GM12878 (cell line): ENCODE results near the gene HOXB6. TPM values are rescaled to one million over a fixed set of nuclear protein-coding genes. Genes with fewer than 3 reads are reported as not detected.

ENCODE experiments used
- ATAC-seq: fragments of 200-7000 bp; cut with Tn5 transposase; 3 replicates; pipeline ENCODE4 v1.9.1; 2020; ENCODE audit warnings: mild to moderate bottlenecking, moderate library complexity
- BruUV-seq: library from RNA; stranded (reverse); fragments of 400-500 nt; replicated peaks from 2 replicates; lab custom pipeline; 2021; lab: Mats Ljungman, UMichigan
- CTCF ChIA-PET: fragments of 300-600 bp; sonication (Branson Sonifier 250); formaldehyde crosslinking; extraction: SDS; loops from one replicate; lab custom pipeline; 2021; ENCODE audit warnings: inconsistent platforms; lab: Yijun Ruan, JAX
- POLR2A ChIA-PET: fragments of 350-600 bp; formaldehyde crosslinking; extraction: SDS; loops from one replicate; lab custom pipeline; 2021; ENCODE audit warnings: inconsistent platforms; lab: Charles Lee
- RAD21 ChIA-PET: fragments of 300-600 bp; sonication (Branson Sonifier 250); formaldehyde crosslinking; loops from one replicate; lab custom pipeline; 2023; ENCODE audit warnings: antibody characterized with exemption; ENCODE audit not compliant: unreplicated experiment; lab: Charles Lee
- SMC1A ChIA-PET: fragments of 300-600 bp; sonication (Branson Sonifier 250); formaldehyde crosslinking; loops from one replicate; lab custom pipeline; 2023; ENCODE audit not compliant: unreplicated experiment, uncharacterized antibody; lab: Charles Lee
- DNase-seq: peaks from one replicate; pipeline ENCODE4 v3.0.0-alpha.2; 2011; ENCODE audit warnings: low read depth, low spot score
- FAIRE-seq: peaks from 3 replicates; lab custom pipeline; 2011; peaks lifted over from hg19 to GRCh38; lab: Jason Lieb, UNC
- H2AFZ ChIP-seq: 2 replicates; pipeline ENCODE4 v1.6.0; 2011; ENCODE audit warnings: low read depth, low read length, control low read depth; ENCODE audit not compliant: control insufficient read depth
- H3K27ac ChIP-seq: 2 replicates; pipeline ENCODE4 v1.5.1; 2011; ENCODE audit warnings: control low read depth; ENCODE audit not compliant: control insufficient read depth, insufficient read depth
- H3K27me3 ChIP-seq, 2 experiments: replicated peaks in 1 of 2; 2 replicates each; pipeline versions ENCODE4 v1.6.0 to v1.6.1; 2011; ENCODE audit warnings: low read length in 1 of 2; ENCODE audit not compliant: control insufficient read depth in 2 of 2, insufficient read depth in 2 of 2
- H3K36me3 ChIP-seq, 2 experiments: 2 replicates each; pipeline ENCODE4 v1.5.1; 2011; ENCODE audit warnings: low read length in 1 of 2; ENCODE audit not compliant: control insufficient read depth in 2 of 2, insufficient read depth in 2 of 2
- H3K4me1 ChIP-seq: 2 replicates; pipeline ENCODE4 v1.6.1; 2011; ENCODE audit warnings: mild to moderate bottlenecking, low read length, moderate library complexity, mixed read lengths; ENCODE audit not compliant: control insufficient read depth, insufficient read depth
- H3K4me2 ChIP-seq: 2 replicates; pipeline ENCODE4 v1.6.0; 2011; ENCODE audit warnings: control low read depth; ENCODE audit not compliant: control insufficient read depth, insufficient read depth
- H3K4me3 ChIP-seq: fragments of 200-600 bp; sonication (generic); 2 replicates; pipeline ENCODE4 v1.5.1; 2016
- H3K79me2 ChIP-seq: 2 replicates; pipeline ENCODE4 v1.6.0; 2011; ENCODE audit warnings: low read length; ENCODE audit not compliant: control insufficient read depth, insufficient read depth
- H3K9ac ChIP-seq: 2 replicates; pipeline ENCODE4 v1.8.0; 2011; ENCODE audit warnings: low read length, control low read depth, mixed read lengths; ENCODE audit not compliant: control insufficient read depth, insufficient read depth
- H3K9me3 ChIP-seq: replicated peaks from 3 replicates; pipeline ENCODE4 v1.5.1; 2011; ENCODE audit warnings: mild to moderate bottlenecking, low read length; ENCODE audit not compliant: control insufficient read depth, insufficient read depth
- H4K20me1 ChIP-seq: 2 replicates; pipeline ENCODE4 v1.6.0; 2011; ENCODE audit not compliant: control insufficient read depth, insufficient read depth
- SPI1 ChIP-seq: IDR thresholded peaks from 2 replicates; pipeline ENCODE4 v1.6.1; 2011; ENCODE audit warnings: low read depth, mild to moderate bottlenecking, low read length, moderate library complexity, borderline replicate concordance; ENCODE audit not compliant: insufficient read depth
- YY1 ChIP-seq: IDR thresholded peaks from 2 replicates; pipeline ENCODE4 v1.6.1; 2011; ENCODE audit warnings: low read depth, mild to moderate bottlenecking, low read length
- WGBS: methylation state at CpG from one replicate; pipeline ENCODE4 v1.1.6; 2016; ENCODE audit warnings: low lambda C conversion rate; ENCODE audit not compliant: insufficient replicate concordance, insufficient coverage; ENCODE audit errors: missing lambda C conversion rate; 5-methylcytosine and 5-hydroxymethylcytosine counted together
- in situ Hi-C: fragments of 300-500 bp; cut with MboI; formaldehyde crosslinking; loops from 9 replicates; pipeline ENCODE4 v1.14.3; 2018; ENCODE audit warnings: mixed read lengths
- intact Hi-C: fragments of 100-400 bp; cut with micrococcal nuclease; formaldehyde crosslinking; loops from one replicate; pipeline ENCODE4 v1.14.2; 2022; ENCODE audit not compliant: unreplicated experiment
- polyA plus RNA-seq, 11 experiments: library from polyadenylated mRNA; depleted of rRNA in 4 of 11; unstranded in 6 of 11; stranded (reverse) in 5 of 11; fragments of >200 nt; fragmentation: Nextera tagmentation in 4 of 11; fragmentation: Illumina TruSeq in 1 of 11; extraction: Ambion mirVana in 4 of 11; extraction: Trizol in 1 of 11; gene quantifications; 1 replicate in 1 of 11; 2 replicates in 10 of 11; pipeline versions ENCODE4 v1.2.1 to v1.2.3, GENCODE V29; 2011 to 2016; ENCODE audit warnings: inconsistent platforms in 2 of 11, missing spikeins in 2 of 11, low read depth in 1 of 11
- total RNA-seq, 4 experiments: library from RNA; depleted of rRNA in 3 of 4; stranded (reverse); fragments of >200 nt in 3 of 4; fragmentation: Illumina TruSeq in 1 of 4; extraction: Trizol in 1 of 4; gene quantifications; 2 replicates each; pipeline versions ENCODE4 v1.2.1 to v1.2.3, GENCODE V29; 2013 to 2021

HOXB6 gene
- total and polyA plus RNA-seq, 10 of the 15 experiments (the other 5 are each of a cell fraction or from before 2014, with no cell fraction given) = 0.04 to 0.51 (median 0.09) TPM; not detected in 2

- intact Hi-C loops (no loop called here), in situ Hi-C loops (no loop called here)
- RAD21 ChIA-PET = no interaction called here
- CTCF ChIA-PET = interaction anchor here (0.9 to 1.5 kb wide), 5 partner anchors 9 to 46 kb away, joined by 3 to 6 read pairs (median 3); no protein-coding TSS in a partner anchor
- SMC1A ChIA-PET = interaction anchor here (0.7 to 1.4 kb wide), 4 partner anchors 22 to 246 kb away, joined by 3 to 4 read pairs (median 3); no protein-coding TSS in a partner anchor
- Histone ChIP-seq H3K79me2 (no peaks in the 10 kb centered on the region), H3K4me2 (peak overlapping the region; percentile 54; the same call in 1 of the 2 replicates), H3K9ac (no peak overlapping the region), H3K4me1 (peaks cover 17% of the 10 kb centered on the region), H2AFZ (no peak overlapping the region), H3K9me3 (no peaks in the 10 kb centered on the region), H3K36me3 (no peaks in the 10 kb centered on the region; a peak in 1 of 4 replicates), H3K4me3 (no peak overlapping the region), H3K27ac (no peak overlapping the region), H4K20me1 (no peaks in the 10 kb centered on the region), H3K27me3 (peaks cover 8 to 13% of the 10 kb centered on the region in 2 experiments)
- FAIRE-seq = no peak
- TF ChIP-seq YY1 (peak; percentile 47; the same call in 1 of the 2 replicates), SPI1 (no peak)
- no peak for ATAC-seq
- POLR2A ChIA-PET = interaction anchor here (0.6 kb wide), 1 partner anchor 694 kb away, joined by 6 read pairs; no protein-coding TSS in a partner anchor
- WGBS = 38% methylated on average over 7 of the region's 7 CpGs
- DNase-seq = no peak
- BruUV-seq = no TSS peak
Observed at GRCh38 chr17:48632579-48633265, 27.9 kb upstream of the HOXB6 start.
